ENCODE data around the gene PANK2.
A peak's percentile ranks its signal among the peaks of the same experiment; 100 is the strongest.
"Not testable (repeated sequence)": the region's sequence is repeated elsewhere in the genome, so short reads cannot be mapped to it uniquely, and the experiment has no call there.

The PANK2 gene

DNA sequence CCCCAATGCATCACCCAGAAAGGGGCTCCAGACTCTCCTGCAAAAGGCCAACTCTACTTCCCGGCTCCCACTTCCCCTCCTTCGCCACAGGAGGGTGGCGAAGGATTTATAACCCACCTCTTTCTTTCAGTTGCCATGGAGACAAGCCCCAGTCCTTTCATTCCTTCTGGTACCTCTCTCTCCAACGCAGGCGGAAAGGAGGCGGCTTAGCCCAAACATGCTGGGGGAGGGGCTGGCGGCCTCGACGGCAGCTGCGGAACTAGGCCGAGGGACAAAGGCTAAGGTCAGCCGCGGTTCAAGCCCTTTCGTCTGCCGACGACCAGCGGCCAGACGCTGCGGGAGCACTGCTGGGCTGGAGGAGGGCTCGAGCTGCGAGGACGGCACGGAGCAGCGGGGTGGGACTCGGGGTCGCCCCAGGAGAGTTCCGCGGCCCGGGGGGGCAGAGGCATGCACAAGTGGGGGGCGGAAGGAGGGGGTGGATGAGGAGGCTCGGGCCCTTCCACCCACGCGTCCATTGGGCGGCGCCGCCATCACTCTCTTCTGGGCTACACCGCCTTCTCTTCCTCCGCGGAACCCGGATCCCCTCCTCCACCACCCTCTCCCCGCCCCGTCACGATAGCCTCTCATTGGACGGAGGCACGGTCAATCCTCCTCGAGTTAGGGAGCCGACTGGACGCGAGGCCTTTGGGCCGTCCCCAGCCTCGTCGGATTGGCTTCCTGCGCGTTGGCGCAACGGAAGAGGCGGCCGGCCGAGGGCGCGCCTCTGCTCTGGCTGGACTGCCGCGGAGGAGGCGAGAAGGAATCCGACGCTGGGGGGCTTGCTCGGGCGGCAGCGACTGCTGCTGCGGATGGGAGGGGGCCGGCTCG, at the start of gene PANK2:
Gene PANK2, plus strand, starts transcription at position 766 of the 867 bp plus-strand sequence.
- DNase-seq (ENCODE audit: low spot score) = peak; percentile 99

DNA sequence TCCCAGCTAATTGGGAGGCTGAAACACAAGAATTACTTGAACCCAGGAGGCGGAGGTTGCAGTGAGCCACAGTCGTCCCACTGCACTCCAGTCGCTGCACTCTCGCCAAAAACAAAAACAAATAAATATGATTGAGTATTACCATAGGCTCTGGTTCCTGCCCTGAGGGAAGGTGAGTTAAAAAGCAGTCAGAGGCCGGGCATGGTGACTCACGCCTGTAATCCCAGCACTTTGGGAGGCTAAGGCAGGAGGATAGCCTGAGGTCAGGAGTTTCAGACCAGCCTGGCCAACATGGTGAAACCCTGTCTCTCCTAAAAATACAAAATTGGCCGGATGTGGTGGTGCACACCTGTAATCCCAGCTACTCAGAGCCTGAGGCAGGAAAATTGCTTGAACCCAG, 49.0 kb upstream of the PANK2 start:
- DNase-seq (ENCODE audit: low spot score) = not testable (repeated sequence)

DNA sequence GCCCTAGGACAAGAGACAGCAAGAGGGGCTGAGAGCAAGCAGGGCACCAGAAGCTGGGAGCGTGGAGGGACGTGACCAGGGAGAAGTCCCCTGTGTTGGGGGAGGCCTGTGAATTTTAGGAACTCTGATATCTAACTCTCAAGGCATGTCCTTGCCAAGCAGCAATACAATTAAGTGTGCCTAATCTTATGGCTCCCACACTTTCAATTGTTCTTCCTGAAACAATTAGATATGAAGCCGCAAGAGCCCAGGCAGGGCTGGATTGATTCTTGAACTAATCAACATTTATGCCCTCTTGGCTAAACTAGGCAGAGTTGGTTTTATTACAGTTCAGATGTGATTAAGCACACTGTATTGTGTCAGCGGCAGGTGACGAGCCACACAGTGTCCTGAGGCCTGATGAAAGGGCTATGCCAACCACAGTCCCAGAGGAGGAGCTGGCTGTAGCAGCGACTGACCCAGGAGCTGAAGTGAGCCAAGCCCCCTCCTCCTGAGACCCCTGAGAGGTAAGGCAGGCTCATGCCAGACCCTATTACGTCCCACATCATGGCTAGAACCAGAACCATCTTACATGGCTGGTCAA, 46.7 kb upstream of the PANK2 start:
- no peak for DNase-seq (ENCODE audit: low spot score)

DNA sequence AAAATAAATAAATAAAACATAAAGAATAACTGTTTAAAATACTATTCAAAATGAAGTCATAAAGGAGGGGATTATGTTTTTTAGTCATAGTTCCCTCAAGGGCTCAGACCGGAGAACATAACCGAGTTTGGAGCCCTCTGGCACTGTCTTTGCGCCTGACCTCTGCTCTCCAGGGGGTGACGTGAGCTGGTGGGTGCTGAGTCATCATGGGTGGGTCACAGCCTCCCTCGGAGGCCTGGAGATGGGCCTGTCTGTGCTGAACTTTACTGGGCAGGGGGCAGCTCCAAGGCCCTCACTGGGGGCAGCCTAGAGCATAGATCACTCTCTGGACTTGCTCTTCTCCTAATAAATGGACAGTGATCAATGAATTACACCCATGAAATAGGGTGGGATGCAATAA, 45.7 kb upstream of the PANK2 start:
- no peak for DNase-seq (ENCODE audit: low spot score)

DNA sequence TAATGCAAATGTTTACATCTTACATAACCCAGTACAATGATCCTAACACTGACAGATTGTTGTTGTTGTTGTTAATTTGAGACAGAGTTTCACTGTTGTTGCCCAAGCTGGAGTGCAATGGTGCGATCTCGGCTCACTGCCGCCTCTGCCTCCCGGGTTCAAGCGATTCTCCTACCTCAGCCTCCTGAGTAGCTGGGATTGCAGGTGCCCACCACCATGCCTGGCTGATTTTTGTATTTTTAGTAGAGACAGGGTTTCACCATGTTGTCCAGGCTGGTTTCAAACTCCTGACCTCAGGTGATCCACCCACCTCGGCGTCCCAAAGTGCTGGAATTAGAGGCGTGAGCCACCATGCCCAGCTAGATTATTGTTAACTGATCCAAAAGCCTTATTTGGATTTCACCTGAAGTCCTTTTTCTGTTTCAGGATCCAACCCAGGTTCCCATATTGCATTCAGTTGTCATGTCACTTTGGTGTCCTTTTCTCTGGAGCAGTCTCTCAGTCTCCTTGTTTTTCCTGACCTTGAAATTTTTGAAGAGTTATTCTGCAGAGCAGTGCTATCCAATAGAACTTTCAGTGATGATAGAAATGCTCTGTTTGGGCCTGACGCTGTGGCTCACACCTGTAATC, 45.1 kb upstream of the PANK2 start:
- DNase-seq (ENCODE audit: low spot score) = not testable (repeated sequence)

DNA sequence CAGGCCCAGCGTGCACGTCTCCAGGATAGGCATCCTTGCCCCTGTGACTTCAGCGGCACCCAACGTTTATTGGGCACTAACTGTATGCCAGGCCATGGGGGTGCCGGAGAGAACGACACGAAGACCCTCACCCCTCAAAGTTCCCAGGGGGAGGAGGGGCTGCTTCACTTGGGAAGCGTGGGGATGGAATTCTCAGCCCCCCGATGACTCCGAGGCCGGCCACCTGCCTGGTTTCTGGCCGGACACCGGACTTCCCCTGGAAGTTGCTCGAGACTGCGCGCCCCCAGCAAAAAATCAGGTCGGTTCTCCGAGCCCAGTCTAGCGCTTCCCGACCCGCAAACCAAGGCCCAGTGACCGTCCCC, 42.8 kb upstream of the PANK2 start:
- DNase-seq (ENCODE audit: low spot score) = no peak

DNA sequence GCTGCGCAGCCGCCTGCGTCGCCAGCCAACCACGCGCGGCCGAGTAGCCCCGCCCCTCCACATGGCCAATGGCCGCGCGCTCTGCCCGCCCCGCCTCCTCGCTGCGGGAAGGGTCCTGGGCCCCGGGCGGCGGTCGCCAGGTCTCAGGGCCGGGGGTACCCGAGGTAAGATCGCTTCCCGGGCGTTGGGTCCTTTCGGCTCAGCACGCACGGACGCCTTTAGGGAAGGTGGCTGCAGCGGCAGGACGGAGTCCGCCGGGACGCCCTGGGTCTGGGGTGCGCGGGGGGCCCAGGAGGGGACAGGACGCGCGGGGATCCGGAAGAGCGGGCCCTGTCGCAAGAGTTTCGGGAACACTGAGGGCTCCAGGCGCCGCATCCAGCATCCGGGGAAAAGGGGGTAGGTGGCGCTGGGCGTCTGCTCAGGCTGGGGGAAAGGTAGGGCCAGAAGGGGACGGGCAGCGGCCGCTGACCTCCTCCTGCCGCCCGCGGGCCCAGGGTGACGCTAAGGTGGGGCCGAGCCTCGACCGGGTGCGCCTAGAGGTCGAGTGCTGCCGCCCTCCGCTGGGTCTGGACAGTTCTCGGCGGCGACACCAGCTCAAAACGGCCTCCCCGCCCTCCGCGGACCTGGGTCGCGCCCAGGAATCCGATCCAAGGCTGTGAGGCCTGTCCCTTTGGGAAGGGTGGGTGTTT, 42.3 kb upstream of the PANK2 start, which contains the start of gene MAVS:
Gene MAVS, plus strand, starts transcription at position 95 of the 689 bp plus-strand sequence. CDS start 7,791 bp downstream, outside the sequence.
- peak; percentile 90 for DNase-seq (ENCODE audit: low spot score)

DNA sequence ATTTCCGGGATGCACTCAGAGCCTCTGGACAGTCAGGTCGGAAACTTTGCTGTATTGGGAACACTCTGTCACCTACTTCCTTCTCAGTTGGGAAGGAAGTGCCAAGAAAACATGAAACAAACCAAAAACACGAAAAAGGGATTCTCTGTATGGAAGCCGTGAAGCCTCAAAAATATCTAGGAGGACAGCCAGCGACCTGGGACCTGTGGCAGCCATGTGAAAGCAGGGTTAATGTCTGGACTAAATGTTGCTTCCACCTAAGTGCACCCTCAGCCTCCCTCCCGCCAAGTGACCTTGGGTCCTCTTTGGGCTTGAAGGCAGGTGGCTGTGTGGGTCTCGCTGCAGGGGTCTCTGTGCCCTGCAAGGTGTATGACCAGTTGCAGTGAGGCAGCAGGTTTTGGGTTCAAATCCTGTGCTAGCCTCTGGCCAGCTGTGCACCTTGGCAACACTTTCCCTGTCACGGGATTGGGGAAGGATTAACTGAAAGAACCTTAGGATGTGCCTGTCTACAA, 41.7 kb upstream of the PANK2 start:
- no peak for DNase-seq (ENCODE audit: low spot score)

DNA sequence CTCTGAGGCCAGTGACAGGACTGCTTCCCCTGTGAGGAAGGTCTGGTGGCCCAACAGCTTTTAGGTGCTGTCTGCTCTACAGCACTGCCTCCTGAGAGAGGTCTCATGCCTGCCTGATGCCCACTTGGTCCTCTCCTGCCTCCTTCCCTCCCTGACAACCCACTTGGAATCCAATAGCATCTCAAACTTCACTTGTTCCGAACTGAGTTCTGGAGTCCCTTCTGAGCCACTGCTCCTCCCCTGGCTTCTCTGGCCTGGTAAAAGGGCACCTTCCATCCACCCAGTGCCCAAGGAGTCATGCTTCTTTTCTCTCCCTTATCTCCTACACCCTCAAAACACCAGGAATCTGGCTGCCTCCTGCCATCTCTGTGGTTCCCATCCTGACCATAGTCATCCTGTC, 40.6 kb upstream of the PANK2 start:
- DNase-seq (ENCODE audit: low spot score) = no peak

DNA sequence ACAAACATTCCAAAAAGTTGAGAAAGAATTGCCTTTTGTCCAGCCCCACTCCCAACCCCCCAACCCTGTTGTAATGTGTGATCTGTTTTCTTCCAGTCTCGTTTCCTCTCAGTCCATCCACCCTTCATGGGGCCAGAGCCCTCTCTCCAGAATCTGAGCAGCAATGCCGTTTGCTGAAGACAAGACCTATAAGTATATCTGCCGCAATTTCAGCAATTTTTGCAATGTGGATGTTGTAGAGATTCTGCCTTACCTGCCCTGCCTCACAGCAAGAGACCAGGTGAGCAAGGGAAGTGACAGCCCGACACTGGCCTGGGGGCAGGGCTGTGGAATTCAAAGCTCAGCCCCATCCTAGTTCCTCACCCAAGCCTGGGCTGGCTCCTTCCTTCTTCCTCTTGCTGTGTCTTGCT, 34.7 kb upstream of the PANK2 start:
- DNase-seq (ENCODE audit: low spot score) = no peak

DNA sequence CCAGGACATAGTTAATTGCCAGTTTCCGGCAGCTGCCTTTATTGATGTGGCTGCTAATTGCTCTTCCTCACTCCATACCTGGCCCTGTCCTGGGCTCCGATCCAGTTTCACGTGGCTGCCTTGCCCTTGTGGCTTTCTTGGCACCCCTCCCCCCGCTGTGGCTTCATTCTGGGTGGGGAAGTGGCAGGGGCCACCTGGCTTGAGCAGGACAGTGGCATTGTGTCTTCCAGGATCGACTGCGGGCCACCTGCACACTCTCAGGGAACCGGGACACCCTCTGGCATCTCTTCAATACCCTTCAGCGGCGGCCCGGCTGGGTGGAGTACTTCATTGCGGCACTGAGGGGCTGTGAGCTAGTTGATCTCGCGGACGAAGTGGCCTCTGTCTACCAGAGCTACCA, 31.8 kb upstream of the PANK2 start:
- no peak for DNase-seq (ENCODE audit: low spot score)

DNA sequence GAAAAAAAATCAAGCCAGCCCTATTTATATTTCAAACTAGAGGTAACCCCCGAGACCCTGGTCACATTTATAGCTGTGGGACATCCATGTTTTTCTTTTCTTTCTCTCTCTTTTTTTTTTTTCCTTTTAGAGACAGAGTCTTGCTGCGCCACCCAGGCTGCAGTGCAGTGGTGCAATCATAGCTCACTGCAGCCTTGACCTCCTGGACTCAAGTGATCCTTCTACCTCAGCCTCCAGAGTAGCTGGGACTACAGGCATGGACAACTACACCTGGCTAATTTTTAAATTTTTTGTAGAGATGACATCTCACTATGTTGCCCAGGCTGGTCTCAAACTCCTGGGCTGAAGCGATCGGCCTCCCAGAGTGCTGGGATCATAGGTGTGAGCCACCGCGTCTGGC, 30.5 kb upstream of the PANK2 start:
- no peak for DNase-seq (ENCODE audit: low spot score)

DNA sequence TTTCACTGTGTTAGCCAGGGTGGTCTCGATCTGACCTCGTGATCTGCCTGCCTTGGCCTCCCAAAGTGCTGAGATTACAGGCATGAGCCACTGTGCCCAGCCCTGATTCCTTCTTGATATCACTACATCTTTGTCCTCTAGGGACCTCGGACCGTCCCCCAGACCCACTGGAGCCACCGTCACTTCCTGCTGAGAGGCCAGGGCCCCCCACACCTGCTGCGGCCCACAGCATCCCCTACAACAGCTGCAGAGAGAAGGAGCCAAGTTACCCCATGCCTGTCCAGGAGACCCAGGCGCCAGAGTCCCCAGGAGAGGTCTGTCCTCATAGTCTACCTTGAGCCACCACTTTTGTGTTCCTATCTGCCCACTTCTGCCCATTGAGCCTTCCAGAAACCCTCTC, 28.0 kb upstream of the PANK2 start:
- DNase-seq (ENCODE audit: low spot score) = no peak

DNA sequence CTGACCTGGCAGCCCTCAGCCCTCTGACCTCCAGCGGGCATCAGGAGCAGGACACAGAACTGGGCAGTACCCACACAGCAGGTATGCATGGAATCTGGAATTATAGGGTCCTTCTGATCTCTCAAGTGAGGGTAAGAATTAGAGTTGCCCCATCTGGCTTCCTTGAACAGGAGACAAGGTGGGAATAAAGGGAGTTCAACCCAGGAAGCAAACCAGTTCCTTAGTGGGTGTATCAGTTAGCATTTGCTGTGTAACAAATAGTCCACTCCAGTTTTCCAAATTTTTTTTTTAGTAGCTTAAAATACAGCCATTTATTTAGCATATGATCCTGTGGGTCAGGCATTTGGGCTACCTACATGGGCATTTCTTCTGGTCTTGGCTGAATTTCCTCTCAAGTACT, 26.9 kb upstream of the PANK2 start:
- DNase-seq (ENCODE audit: low spot score) = no peak

DNA sequence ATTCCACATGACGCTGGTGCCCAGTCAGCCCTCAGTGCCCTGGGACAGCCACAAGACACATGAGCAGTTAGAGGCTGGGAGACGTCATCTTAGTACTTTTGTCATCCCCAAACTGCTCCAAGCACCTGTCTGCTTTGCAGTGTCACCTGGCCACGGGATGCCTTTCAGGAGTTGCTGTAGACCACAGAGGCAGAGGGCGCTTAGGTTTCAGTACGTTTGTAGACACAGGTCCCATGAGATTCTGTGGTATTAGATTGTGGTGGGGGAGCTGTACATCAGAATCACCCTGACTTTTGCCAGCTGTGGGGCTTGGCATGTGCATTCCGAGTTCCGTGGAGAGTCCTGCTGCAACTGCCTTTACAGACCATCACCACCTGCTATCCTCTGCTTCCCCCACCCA, 25.9 kb upstream of the PANK2 start:
- DNase-seq (ENCODE audit: low spot score) = no peak

DNA sequence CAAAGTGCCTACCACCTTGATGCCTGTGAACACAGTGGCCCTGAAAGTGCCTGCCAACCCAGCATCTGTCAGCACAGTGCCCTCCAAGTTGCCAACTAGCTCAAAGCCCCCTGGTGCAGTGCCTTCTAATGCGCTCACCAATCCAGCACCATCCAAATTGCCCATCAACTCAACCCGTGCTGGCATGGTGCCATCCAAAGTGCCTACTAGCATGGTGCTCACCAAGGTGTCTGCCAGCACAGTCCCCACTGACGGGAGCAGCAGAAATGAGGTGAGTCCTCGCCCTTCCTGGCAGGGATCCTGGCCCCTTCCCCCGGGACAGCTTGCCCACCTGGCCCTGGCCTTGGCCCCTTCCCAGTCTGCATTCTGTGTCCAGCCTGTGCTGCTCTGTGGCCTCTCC, 24.7 kb upstream of the PANK2 start:
- no peak for DNase-seq (ENCODE audit: low spot score)

DNA sequence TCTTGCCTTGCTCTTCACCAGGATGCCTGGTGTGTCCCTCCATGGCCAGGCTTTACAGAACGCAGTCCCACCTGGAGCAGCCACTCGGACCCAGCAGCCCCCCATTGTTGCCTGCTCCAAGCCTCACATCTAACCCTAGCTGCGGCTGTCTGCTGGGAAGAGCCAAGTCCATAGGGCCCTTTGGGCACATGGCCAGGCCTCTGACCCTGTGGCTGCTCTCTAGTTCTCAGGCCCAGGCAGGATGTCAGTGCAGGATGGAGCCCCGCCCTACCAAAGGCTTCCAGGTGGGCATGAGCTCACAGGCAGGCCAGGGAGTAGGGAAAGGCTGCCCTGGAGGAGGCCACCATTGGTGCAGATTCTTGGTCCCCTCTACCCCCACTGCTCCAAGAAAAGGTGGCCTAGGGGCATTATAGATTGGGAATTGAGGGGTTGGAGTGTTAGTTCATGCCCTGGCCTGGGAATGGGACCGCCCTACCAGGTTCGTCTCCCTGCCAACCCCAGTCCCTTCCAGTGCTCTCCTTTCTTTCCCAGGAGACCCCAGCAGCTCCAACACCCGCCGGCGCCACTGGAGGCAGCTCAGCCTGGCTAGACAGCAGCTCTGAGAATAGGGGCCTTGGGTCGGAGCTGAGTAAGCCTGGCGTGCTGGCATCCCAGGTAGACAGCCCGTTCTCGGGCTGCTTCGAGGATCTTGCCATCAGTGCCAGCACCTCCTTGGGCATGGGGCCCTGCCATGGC, 23.9 kb upstream of the PANK2 start:
- no peak for DNase-seq (ENCODE audit: low spot score)

DNA sequence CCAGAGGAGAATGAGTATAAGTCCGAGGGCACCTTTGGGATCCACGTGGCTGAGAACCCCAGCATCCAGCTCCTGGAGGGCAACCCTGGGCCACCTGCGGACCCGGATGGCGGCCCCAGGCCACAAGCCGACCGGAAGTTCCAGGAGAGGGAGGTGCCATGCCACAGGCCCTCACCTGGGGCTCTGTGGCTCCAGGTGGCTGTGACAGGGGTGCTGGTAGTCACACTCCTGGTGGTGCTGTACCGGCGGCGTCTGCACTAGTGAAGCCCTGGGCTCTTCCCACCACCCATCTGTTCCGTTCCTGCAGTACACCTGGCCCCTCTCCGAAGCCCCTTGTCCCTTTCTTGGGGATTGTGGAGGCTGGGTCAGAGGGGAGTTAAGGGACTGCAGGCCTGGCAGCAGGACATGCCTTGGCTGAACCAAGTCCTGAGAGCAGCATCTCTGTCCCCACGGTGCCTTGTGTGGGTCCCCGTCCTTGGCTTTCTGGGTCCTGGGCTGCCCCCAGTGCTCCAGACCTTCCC, 23.2 kb upstream of the PANK2 start:
- no peak for DNase-seq (ENCODE audit: low spot score)

DNA sequence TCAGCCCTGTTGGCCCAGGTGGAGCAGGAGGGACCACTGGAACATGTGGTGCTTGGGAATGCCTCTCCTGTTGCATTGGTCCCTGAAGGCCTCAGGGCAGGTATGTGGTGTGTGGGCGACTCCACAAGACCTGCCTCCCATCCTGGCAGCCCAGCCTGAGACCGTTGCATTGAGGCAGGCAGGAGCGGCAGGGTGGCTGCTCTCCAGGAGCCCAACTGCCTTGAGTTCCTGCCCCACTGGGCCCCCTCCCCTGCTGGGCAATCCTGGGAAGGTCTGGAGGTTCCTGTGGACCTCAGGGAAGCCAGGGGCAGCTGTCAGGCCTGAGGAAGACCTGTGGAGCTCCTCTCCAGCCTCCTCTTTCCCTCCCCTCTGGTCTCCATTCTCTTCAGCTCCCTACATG, 22.7 kb upstream of the PANK2 start:
- no peak for DNase-seq (ENCODE audit: low spot score)

DNA sequence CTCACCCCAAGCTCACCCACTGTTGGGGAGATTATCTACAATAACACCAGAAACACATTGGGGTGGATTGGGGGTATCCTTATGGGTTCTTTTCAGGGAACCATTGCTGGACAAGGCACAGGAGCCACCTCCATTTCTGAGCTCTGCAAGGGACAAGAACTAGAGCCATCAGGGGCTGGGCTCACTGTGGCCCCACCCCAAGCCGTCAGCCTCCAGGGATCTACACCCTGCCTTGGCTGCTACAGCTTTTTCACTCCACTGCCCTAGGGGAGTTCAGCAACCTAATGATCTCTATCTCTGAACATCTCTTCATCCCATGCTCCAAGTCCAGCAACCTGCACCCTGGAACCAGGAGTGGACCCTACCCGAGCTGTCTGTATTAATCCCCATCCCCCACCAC, 21.4 kb upstream of the PANK2 start:
- DNase-seq (ENCODE audit: low spot score) = no peak

DNA sequence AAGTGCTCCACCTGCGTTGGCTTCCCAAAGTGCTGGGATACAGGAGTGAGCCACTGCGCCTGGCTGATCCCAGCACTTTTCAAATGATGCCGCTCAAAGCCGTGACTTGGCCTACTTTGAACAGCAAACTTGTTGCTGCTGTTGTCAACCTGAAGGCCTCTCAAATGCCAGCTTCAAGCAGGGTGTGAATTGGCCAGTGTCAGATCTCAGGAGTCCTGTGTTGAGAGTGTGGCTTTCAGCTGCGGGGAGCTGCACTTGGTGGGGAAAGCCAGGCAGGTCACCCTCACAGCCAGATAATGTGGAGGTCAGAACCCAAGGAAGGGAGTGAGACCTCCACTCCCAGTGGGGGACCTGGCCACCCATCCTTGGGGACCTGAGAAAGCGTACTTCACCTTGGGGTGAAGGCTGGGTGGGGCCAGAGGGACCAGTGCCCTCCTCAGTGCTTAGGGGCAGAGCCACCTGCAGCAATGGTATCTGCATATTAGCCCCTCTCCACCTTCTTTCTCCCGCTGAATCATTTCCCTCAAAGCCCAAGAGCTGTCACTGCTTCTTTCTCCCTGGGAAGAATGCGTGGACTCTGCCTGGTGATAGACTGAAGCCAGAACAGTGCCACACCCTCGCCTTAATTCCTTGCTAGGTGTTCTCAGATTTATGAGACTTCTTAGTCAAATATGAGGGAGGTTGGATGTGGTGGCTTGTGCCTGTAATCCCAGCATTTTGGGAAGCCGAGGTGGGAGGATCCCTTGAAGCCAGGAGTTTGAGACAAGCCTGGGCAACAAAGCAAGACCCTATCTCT, 19.1 kb upstream of the PANK2 start:
- DNase-seq (ENCODE audit: low spot score) = no peak
